Calu3 (cell line): ENCODE measurements around the gene GLIS1. TPM values are rescaled to one million over a fixed set of nuclear protein-coding genes. Genes with fewer than 3 reads are reported as not detected.

Experiments
- BruUV-seq: library from RNA; stranded (reverse); fragments of 400-500 nt; replicated peaks from 2 replicates; lab custom pipeline; 2021; lab: Mats Ljungman, UMichigan
- CTCF ChIA-PET: fragments of 300-600 bp; sonication (Branson Sonifier 250); formaldehyde crosslinking; loops from one replicate; lab custom pipeline; 2022; ENCODE audit warnings: antibody characterized with exemption; lab: Charles Lee
- DNase-seq: peaks from one replicate; pipeline ENCODE4 v3.0.0; 2022
- H3K27ac Mint-ChIP-seq: one replicate; pipeline ENCODE4 v1.8.0; 2022; ENCODE audit warnings: mixed read lengths; ENCODE audit not compliant: unreplicated experiment
- H3K27me3 Mint-ChIP-seq: one replicate; pipeline ENCODE4 v1.8.0; 2022; ENCODE audit warnings: mixed read lengths; ENCODE audit not compliant: unreplicated experiment
- H3K36me3 Mint-ChIP-seq: one replicate; pipeline ENCODE4 v1.8.0; 2022; ENCODE audit warnings: mild to moderate bottlenecking, moderate library complexity, mixed read lengths; ENCODE audit not compliant: insufficient read depth, unreplicated experiment
- H3K4me1 Mint-ChIP-seq: one replicate; pipeline ENCODE4 v1.8.0; 2022; ENCODE audit warnings: mild to moderate bottlenecking, low read depth, mixed read lengths; ENCODE audit not compliant: unreplicated experiment
- H3K4me3 Mint-ChIP-seq: one replicate; pipeline ENCODE4 v1.8.0; 2022; ENCODE audit warnings: mild to moderate bottlenecking, low read depth, moderate library complexity, mixed read lengths; ENCODE audit not compliant: unreplicated experiment
- H3K9me3 Mint-ChIP-seq: one replicate; pipeline ENCODE4 v1.8.0; 2022; ENCODE audit warnings: low read depth, mixed read lengths; ENCODE audit not compliant: unreplicated experiment
- CTCF ChIP-seq: fragments of 200-600 bp; IDR thresholded peaks from one replicate; pipeline ENCODE4 v1.8.0; 2022; ENCODE audit warnings: antibody characterized with exemption; ENCODE audit not compliant: unreplicated experiment
- intact Hi-C: fragments of 100-400 bp; cut with micrococcal nuclease; formaldehyde crosslinking; loops from one replicate; pipeline ENCODE4 v1.10.0; 2022; ENCODE audit not compliant: unreplicated experiment
- total RNA-seq: library from RNA; stranded (reverse); gene quantifications from 2 replicates; pipeline ENCODE4 v1.2.3, GENCODE V29; 2022

The GLIS1 gene
- total RNA-seq, 1 experiment from 2014 or later: not detected

DNA sequence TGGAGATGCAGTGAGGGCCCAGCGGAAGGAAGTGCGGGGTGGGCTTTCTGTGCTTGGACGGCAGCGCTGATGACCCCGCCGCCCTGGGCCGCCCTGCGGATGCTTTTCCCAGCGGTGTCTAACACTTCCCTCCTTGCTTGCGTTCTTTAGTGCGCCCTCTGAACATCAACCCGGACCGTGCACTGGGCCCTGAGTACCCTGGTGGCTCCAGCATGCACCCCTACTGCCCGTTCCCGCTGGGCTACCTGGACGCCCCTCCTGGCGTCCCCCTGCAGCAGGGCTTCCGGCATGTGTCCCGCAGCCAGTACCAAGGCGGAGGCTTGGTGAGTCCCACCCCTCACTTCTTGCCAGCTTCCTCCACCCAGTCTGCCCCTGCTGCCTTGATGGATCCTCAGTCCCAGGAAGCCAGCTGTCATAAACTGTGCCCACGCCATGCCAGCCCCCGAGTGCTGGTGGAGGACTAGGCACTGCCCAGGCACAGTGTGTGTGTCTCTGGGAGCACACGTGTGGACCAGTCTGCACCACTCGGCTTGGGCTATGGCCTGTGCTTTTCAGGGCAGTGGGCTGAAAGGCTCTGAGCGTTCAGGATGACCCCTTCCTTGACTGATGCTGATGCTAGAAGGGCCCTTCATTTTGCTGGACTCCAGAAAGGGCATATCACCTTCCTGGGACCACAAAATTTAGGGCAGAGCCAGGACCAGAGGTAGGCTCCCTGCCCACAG is 277.5 kb downstream of the GLIS1 start:
- Mint-ChIP-seq H3K27me3 (peaks cover 46% of the 10 kb centered on the region), H3K9me3 (no peaks in the 10 kb centered on the region), H3K27ac (no peak overlapping the region), H3K4me3 (no peak overlapping the region), H3K4me1 (no peaks in the 10 kb centered on the region), H3K36me3 (no peaks in the 10 kb centered on the region)
- no peak for DNase-seq
- CTCF ChIA-PET: no interaction called here
- intact Hi-C loops: no loop called here
- TF ChIP-seq CTCF: no peak
- no TSS peak for BruUV-seq

GRCh38 chr1:53460666-53461322 is 278.2 kb downstream of the GLIS1 start:
- TF ChIP-seq CTCF: no peak
- BruUV-seq: no TSS peak
- no peaks in the 10 kb centered on the region for H3K36me3 Mint-ChIP-seq
- no peak for DNase-seq
- CTCF ChIA-PET: no interaction called here
- intact Hi-C loops: no loop called here
- H3K9me3 Mint-ChIP-seq: no peaks in the 10 kb centered on the region
- no peak overlapping the region for H3K27ac Mint-ChIP-seq
- H3K4me1 Mint-ChIP-seq: no peaks in the 10 kb centered on the region
- H3K27me3 Mint-ChIP-seq: peaks cover 47% of the 10 kb centered on the region
- no peak overlapping the region for H3K4me3 Mint-ChIP-seq

DNA sequence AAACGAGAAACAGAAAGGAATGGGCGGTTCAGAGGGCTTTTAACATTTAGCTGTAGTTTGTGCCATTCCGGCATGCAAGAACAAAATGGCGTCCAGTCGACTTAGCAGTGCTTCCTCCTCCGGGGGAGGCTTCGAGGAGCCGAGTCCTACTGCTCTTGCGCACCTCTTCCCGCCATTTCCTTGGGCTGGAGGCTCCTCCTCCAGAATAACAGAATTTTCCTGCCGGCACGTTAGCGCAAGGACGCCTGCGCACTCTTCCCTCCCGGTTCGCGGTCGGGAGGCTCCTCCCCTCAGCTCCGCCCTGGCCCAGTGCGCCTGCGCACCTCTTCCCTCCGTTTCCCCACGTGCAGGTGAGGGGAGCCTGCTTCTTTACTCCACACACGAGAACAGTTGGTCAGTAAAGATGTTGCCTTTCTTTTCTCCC is 278.7 kb downstream of the GLIS1 start:
- no peaks in the 10 kb centered on the region for H3K9me3 Mint-ChIP-seq
- no peak for TF ChIP-seq CTCF
- H3K4me3 Mint-ChIP-seq: no peak overlapping the region
- H3K27ac Mint-ChIP-seq: no peak overlapping the region
- BruUV-seq: no TSS peak
- intact Hi-C loops: no loop called here
- H3K36me3 Mint-ChIP-seq: no peaks in the 10 kb centered on the region
- CTCF ChIA-PET: no interaction called here
- H3K4me1 Mint-ChIP-seq: no peaks in the 10 kb centered on the region
- DNase-seq: no peak
- H3K27me3 Mint-ChIP-seq: peaks cover 53% of the 10 kb centered on the region

- Mint-ChIP-seq H3K27me3 (peaks cover 55% of the 10 kb centered on the region), H3K9me3 (no peaks in the 10 kb centered on the region), H3K27ac (no peak within 1 kb of the TSS), H3K4me1 (no peaks in the 10 kb centered on the region), H3K36me3 (no peaks in the 10 kb centered on the region), H3K4me3 (no peak within 1 kb of the TSS)
- intact Hi-C loops: no loop called here
- no TSS peak for BruUV-seq
- CTCF ChIA-PET: no interaction called here
- DNase-seq: no peak
- no peak for TF ChIP-seq CTCF
Measured at GRCh38 chr1:53459321-53460175, 279.4 kb downstream of the GLIS1 start, which contains the start of gene DMRTB1. Gene DMRTB1, plus strand, starts transcription at chr1:53459399. Its CDS starts 55 bp downstream, at chr1:53459454.
